GM12875 (cell line): ENCODE measurements around the gene SNPH.

Experiments used
- H3K4me3 ChIP-seq: one replicate; pipeline ENCODE4 v1.5.1; 2011; ENCODE audit warnings: low read depth, low read length, control low read depth
- TF ChIP-seq, protein P1 (sequence below): IDR thresholded peaks from 2 replicates; pipeline ENCODE4 v1.5.1; 2011; ENCODE audit warnings: low read depth, mild to moderate bottlenecking, control low read depth, inconsistent platforms, low read length, moderate library complexity, borderline replicate concordance; ENCODE audit not compliant: insufficient read depth

Gene SNPH

DNA sequence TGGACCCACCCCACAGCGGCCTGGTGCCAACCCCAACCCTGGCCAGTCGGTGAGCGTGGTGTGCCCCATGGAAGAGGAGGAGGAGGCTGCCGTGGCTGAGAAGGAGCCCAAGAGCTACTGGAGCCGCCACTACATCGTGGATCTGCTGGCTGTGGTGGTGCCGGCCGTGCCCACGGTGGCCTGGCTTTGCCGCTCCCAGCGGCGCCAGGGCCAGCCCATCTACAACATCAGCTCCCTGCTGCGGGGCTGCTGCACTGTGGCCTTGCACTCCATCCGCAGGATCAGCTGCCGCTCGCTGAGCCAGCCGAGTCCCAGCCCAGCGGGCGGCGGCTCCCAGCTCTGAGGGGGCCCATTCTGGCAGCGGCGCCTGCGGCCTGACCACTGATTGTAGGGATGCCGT, 39.6 kb downstream of the SNPH start:
- TF ChIP-seq, protein P1, sequence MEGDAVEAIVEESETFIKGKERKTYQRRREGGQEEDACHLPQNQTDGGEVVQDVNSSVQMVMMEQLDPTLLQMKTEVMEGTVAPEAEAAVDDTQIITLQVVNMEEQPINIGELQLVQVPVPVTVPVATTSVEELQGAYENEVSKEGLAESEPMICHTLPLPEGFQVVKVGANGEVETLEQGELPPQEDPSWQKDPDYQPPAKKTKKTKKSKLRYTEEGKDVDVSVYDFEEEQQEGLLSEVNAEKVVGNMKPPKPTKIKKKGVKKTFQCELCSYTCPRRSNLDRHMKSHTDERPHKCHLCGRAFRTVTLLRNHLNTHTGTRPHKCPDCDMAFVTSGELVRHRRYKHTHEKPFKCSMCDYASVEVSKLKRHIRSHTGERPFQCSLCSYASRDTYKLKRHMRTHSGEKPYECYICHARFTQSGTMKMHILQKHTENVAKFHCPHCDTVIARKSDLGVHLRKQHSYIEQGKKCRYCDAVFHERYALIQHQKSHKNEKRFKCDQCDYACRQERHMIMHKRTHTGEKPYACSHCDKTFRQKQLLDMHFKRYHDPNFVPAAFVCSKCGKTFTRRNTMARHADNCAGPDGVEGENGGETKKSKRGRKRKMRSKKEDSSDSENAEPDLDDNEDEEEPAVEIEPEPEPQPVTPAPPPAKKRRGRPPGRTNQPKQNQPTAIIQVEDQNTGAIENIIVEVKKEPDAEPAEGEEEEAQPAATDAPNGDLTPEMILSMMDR: no peak
- no peak overlapping the region for H3K4me3 ChIP-seq

DNA sequence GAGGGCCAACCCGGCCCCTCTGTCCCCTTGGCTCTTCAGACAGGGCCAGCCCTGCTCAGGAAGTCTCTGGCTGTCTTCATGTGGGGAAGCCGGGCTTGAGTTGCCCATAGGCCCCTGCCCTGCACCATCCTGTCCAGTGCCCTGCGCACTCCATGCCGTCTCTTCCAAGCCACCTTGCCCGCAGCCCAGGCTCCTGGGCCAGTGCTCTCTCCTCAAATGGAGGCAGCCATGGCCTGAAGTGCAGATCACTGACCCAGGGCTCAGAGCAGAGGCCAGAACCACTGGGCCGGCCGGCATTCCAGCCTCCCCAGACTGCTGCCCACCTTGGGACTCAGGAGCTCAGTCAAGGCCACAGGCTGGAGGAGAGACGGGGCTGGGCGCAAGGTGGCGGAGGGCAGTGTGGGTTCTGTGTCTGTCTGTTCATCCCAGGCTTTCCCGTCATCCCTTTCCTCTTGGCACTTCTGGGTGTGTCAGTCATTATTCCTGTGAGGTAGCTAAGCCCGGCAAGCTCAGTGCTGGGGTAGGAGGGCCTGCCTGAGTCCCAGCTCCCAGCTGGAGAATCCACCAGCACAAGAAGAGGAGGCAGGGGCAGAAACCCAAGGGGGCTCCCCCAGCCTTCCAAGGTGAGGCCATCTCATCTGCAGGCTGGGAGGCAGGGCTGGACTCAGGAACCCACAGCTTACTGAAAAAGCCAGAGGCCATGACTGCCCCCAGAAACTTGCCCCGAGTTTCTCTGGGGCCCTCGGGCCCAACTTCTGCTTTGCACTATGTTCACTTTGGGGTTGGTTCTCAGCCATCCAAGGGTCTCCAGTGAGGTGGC, 40.4 kb downstream of the SNPH start:
- TF ChIP-seq, protein P1: no peak
- H3K4me3 ChIP-seq: no peak overlapping the region

DNA sequence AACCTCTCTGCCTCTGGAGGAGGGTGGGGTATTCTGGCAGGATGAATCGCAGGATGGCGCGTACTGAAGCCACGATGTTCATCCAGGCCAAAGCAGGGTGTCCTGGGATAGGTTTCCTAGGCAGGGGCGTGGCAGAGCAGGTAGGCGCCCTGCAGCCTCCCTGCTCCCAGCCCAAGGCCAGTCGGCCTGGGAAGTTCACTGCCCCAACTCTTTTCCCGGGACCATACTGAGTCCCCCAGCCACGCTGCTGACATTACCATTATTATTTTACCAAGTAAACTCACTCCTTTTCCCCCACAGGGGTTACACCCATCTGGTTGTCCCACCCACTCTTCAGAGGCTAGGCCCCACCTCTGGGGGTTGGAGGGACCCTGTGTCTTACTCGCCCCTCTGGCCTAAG, 41.1 kb downstream of the SNPH start:
- TF ChIP-seq, protein P1: no peak
- no peak overlapping the region for H3K4me3 ChIP-seq

DNA sequence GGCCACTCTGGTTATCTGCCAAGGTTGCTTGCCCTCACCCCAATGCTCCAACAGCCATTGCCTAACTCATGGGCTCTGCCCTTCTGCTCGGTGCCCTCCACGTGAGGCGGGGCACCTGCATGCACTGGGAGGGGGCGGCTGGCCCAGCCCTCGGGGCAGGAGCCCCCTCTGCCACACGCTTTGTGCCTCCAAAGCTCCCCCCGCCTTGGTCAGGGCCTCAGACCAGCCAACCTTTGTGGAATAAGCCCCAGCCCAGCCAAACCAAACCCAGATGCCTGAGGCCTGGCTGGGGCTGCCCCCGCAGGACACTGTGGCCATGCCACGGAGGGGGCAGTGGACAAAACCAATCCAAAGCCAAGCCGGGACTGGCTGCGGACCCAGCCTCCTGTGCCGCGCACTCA, 41.5 kb downstream of the SNPH start:
- no peak overlapping the region for H3K4me3 ChIP-seq
- TF ChIP-seq, protein P1: no peak

DNA sequence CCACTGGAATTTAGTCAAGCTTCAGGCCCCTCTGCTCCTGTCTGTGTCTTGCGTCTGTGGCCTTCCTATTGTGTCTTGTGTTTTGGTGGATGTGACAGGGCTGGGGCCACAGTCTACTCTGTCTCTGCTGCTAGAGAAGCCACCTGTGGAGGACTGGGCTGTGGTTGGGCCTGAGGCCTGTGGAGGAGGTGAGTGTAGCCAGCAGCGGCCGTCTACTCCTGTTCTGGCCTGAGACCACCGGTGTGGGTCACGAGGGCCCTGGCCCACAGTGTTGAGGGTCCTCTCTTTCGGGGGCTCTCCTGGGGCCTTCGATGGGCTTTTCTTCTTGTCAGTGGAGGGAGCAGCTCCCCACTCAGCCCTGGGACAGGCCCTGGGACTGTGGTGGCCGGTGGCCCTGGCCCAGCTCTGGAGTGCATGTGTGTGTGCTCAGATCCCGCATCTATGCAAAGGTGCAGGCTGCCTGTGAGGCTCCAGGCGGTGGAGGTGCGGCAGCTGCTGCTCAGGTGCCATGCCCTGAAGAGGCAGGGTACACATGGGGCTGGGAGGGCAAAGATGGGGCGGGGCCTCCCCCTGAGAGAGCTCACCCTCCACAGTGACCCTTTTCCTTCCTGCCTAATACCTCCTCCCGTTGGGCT, 42.1 kb downstream of the SNPH start:
- H3K4me3 ChIP-seq: no peak overlapping the region
- TF ChIP-seq, protein P1: no peak

DNA sequence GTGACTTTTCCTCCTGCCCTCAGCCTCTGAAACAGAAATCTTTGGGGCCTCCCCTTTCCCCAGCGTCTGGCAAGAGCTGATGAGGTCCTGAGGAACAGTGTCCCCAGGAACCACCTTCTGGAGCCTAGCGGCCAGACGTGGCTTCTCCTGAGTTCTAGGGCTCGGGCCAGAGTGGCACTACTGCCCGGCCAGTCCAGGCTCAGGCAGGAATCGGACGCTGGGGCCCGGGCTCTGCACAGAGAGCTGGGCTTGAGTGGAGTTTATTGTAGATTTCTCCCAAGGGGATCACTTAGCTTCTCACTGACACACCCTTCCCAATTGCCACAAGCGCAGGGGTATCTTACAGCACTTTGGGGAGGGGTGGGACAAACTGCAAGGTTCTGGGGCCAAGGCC, 42.6 kb downstream of the SNPH start:
- TF ChIP-seq, protein P1: no peak
- H3K4me3 ChIP-seq: no peak overlapping the region

DNA sequence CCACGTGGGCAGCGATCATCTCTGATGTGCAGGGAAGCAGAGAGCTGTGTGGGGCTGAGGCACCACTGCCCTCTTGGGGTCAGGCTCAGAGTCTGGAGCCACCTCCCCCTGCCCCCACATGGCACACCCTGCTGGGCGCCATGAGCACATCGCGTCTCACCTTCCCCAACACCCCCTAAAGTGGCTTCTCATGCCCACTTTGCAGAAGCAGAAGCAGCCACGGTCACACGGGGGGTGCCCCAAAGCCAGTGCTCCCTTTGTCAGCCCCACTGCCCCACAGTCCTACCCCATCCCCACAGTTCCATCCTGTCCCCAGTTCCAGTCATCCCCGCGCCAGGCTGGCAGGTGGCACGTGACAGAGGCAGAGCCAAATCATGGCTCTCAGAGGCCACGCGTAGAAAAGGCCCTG, 43.3 kb downstream of the SNPH start:
- H3K4me3 ChIP-seq: no peak overlapping the region
- TF ChIP-seq, protein P1: no peak
